HEK293T (cell line): ENCODE data around the gene IFRD2.
"Not testable (repeated sequence)": the region's sequence is repeated elsewhere in the genome, so short reads cannot be mapped to it uniquely, and the experiment has no call there.

Source experiments
- CTCF ChIA-PET: fragments of 350-600 bp; formaldehyde crosslinking; extraction: SDS; loops from one replicate; lab custom pipeline; 2021; ENCODE audit warnings: antibody characterized with exemption, inconsistent platforms; lab: Yijun Ruan, JAX
- POLR2A ChIA-PET: fragments of 350-600 bp; formaldehyde crosslinking; extraction: SDS; loops from one replicate; lab custom pipeline; 2020; ENCODE audit warnings: antibody characterized with exemption, inconsistent platforms; lab: Yijun Ruan, JAX
- DNase-seq: peaks from one replicate; pipeline ENCODE4 v3.0.0; 2012; ENCODE audit warnings: mixed read lengths; ENCODE audit errors: extremely low spot score
- ARNT ChIP-seq: fragments of 450-650 bp; IDR thresholded peaks from 2 replicates; pipeline ENCODE4 v1.6.1; 2017; ENCODE audit warnings: mild to moderate bottlenecking
- BHLHE40 ChIP-seq: fragments of 450-650 bp; IDR thresholded peaks from 2 replicates; pipeline ENCODE4 v1.6.1; 2016; ENCODE audit warnings: mild to moderate bottlenecking, moderate library complexity, borderline replicate concordance
- CTBP1 ChIP-seq: fragments of 450-650 bp; IDR thresholded peaks from 2 replicates; pipeline ENCODE4 v1.6.1; 2016; ENCODE audit warnings: borderline replicate concordance
- ELF4 ChIP-seq: fragments of 450-650 bp; IDR thresholded peaks from 2 replicates; pipeline ENCODE4 v1.6.1; 2017; ENCODE audit warnings: antibody characterized with exemption
- FOXA1 ChIP-seq: fragments of 450-650 bp; IDR thresholded peaks from 2 replicates; pipeline ENCODE4 v1.6.1; 2016; ENCODE audit warnings: mild to moderate bottlenecking
- FOXK2 ChIP-seq: fragments of 450-650 bp; IDR thresholded peaks from 2 replicates; pipeline ENCODE4 v1.6.1; 2016; ENCODE audit warnings: mild to moderate bottlenecking
- FOXM1 ChIP-seq: fragments of 450-650 bp; IDR thresholded peaks from 2 replicates; pipeline ENCODE4 v1.6.1; 2017; ENCODE audit warnings: mild to moderate bottlenecking, borderline replicate concordance
- HDGF ChIP-seq: fragments of 450-650 bp; IDR thresholded peaks from 2 replicates; pipeline ENCODE4 v1.6.1; 2017; ENCODE audit warnings: antibody characterized with exemption, borderline replicate concordance
- L3MBTL2 ChIP-seq: fragments of 450-650 bp; conservative IDR thresholded peaks from 2 replicates; pipeline ENCODE4 v1.6.1; 2016; ENCODE audit warnings: mild to moderate bottlenecking
- LEF1 ChIP-seq: fragments of 450-650 bp; IDR thresholded peaks from 2 replicates; pipeline ENCODE4 v1.6.1; 2017; ENCODE audit warnings: mild to moderate bottlenecking, borderline replicate concordance
- NFRKB ChIP-seq: fragments of 450-650 bp; IDR thresholded peaks from 2 replicates; pipeline ENCODE4 v1.6.1; 2016; ENCODE audit warnings: mild to moderate bottlenecking, moderate library complexity
- PKNOX1 ChIP-seq: fragments of 450-650 bp; IDR thresholded peaks from 2 replicates; pipeline ENCODE4 v1.6.1; 2016
- SP1 ChIP-seq: fragments of 450-650 bp; IDR thresholded peaks from 2 replicates; pipeline ENCODE4 v1.6.1; 2017
- SUZ12 ChIP-seq: fragments of 450-650 bp; IDR thresholded peaks from 2 replicates; pipeline ENCODE4 v1.6.1; 2016; ENCODE audit warnings: mild to moderate bottlenecking
- TARDBP ChIP-seq: fragments of 450-650 bp; IDR thresholded peaks from 2 replicates; pipeline ENCODE4 v1.6.1; 2016
- ZNF384 ChIP-seq: fragments of 450-650 bp; IDR thresholded peaks from 2 replicates; pipeline ENCODE4 v1.6.1; 2016

The IFRD2 gene

GRCh38 chr3:50249457-50249856, 42.8 kb downstream of the IFRD2 start:
- POLR2A ChIA-PET = interaction anchor here (1.2 kb wide), 1 partner anchor 14 kb away, joined by 3 read pairs; the partner anchor contains the start of gene GNAI2
- TF ChIP-seq NFRKB (no peak), HDGF (no peak), LEF1 (no peak), FOXK2 (no peak), L3MBTL2 (no peak), SUZ12 (no peak), ZNF384 (no peak), ARNT (no peak), FOXM1 (no peak), CTBP1 (no peak), SP1 (no peak), TARDBP (no peak), ELF4 (no peak), PKNOX1 (no peak), FOXA1 (no peak), BHLHE40 (no peak)
- CTCF ChIA-PET = interaction anchor here (0.9 kb wide), 1 partner anchor 17 kb away, joined by 4 read pairs; no protein-coding TSS in a partner anchor

DNA sequence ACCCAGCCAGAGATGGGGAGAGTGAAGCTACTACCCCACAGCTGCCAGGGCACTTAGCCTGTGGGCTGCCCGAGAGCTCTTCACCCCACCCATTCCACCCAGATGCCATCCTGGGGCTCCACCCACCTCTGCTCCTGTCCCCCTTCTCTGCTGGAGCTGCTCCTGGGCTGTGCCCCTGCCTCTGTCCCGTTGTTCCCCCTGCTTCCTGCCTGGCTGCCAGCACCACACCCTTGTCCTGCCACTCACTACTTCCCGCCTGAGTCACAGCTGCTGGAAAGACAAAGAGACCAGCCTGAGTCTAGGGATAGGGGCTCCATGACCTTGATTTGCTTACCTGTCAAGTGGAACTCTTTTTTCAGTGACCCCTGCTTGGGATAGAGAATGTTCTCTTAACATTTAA, 43.8 kb downstream of the IFRD2 start:
- no peak for DNase-seq
- POLR2A ChIA-PET = interaction anchor here (1.2 to 1.6 kb wide), 2 partner anchors 11 to 12 kb away, joined by 3 to 7 read pairs; no protein-coding TSS in a partner anchor
- CTCF ChIA-PET = interaction anchor here (0.8 to 2.7 kb wide), 2 partner anchors 11 to 54 kb away, joined by 5 to 31 read pairs; no protein-coding TSS in a partner anchor
- no peak for TF ChIP-seq PKNOX1
- no peak for TF ChIP-seq BHLHE40
- no peak for TF ChIP-seq HDGF
- TF ChIP-seq FOXK2 = no peak
- no peak for TF ChIP-seq LEF1
- no peak for TF ChIP-seq SUZ12
- TF ChIP-seq TARDBP = no peak
- TF ChIP-seq ARNT = no peak
- TF ChIP-seq ELF4 = no peak
- no peak for TF ChIP-seq ZNF384
- no peak for TF ChIP-seq L3MBTL2
- TF ChIP-seq FOXA1 = no peak
- TF ChIP-seq CTBP1 = no peak
- no peak for TF ChIP-seq NFRKB
- TF ChIP-seq SP1 = no peak
- TF ChIP-seq FOXM1 = no peak

More at GRCh38 chr3:50249457-50249856, 42.8 kb downstream of the IFRD2 start:
- DNase-seq = no peak

DNA sequence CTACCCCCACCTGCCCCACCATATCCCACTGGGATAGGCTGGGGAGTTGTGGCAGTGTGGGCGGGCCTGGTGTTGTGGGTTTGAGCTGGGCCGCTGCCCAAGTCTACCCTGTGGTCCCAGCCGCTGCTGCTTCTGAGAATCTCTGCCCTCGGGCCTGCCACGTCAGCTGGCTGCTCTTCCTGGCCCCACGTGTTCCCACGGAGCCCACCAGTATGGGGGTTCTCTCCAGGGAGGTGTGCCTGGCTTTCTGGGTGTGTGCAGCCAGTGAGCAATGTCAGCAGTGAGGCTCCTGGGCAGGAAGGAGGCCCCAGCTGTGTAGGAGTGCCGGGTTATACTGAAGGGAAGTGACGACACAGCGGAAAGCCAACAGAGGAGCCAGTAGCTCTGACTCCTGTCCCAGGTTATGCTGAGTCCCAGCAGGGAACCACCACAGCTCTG, 45.7 kb downstream of the IFRD2 start:
- POLR2A ChIA-PET = interaction anchor here (0.7 to 1.9 kb wide), 13 partner anchors 9 to 91 kb away, joined by 3 to 18 read pairs (median 4); partner anchors contain the start of genes GNAI2 and TUSC2
- CTCF ChIA-PET = interaction anchor here (0.6 to 2.7 kb wide), 24 partner anchors 9 to 120 kb away, joined by 3 to 32 read pairs (median 4); partner anchors contain the start of genes GNAI2 and SEMA3B
- TF ChIP-seq NFRKB (no peak), TARDBP (no peak), ARNT (no peak), FOXA1 (no peak), FOXK2 (no peak)
- no peak for DNase-seq

DNA sequence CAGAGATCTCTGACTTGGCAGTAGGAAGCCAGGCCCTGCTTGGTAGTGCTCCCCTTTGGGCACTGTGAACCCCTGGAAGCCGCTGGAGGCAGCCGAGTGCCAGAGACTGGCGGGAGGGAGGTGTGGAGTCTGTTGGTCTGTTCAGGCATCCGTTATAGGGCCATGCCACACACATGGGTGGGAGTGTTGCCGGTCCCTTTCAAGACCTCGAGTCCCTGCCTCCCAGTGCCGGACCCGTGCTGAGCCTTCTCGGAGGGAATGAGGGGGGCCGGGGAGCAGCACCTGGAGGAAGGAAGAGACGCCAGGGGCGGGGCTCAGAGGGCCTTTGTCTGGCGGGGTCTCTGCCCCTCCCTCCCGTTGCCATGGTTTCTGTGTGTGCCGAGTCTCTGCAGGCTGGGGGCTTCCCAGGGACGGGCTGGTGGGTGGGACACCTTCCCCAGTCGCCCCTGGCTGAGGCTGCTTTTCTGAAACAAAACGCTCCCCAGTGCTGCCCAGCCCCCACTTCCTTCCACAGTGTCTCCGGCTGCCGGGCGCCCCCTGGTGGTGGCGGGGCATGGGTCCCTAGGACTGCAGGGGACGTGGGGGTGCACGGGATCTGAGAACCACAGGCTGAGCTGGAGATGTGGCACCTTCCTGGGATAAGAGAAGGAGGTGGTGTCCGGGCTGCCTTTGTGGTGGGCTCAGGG, 46.3 kb downstream of the IFRD2 start:
- POLR2A ChIA-PET = interaction anchor here (0.7 to 1.9 kb wide), 13 partner anchors 8 to 91 kb away, joined by 3 to 18 read pairs (median 4); partner anchors contain the start of genes GNAI2 and TUSC2
- no peak for TF ChIP-seq HDGF
- TF ChIP-seq FOXM1 = peak; percentile 65; the same call in 1 of the 2 replicates
- no peak for TF ChIP-seq NFRKB
- no peak for TF ChIP-seq LEF1
- TF ChIP-seq ELF4 = no peak
- TF ChIP-seq TARDBP = no peak
- no peak for TF ChIP-seq ZNF384
- TF ChIP-seq ARNT = peak; percentile 14; the same call in 1 of the 2 replicates
- TF ChIP-seq PKNOX1 = no peak
- no peak for TF ChIP-seq SUZ12
- TF ChIP-seq CTBP1 = no peak
- TF ChIP-seq L3MBTL2 = no peak
- no peak for TF ChIP-seq FOXK2
- no peak for TF ChIP-seq SP1
- CTCF ChIA-PET = interaction anchor here (0.6 to 2.7 kb wide), 24 partner anchors 8 to 120 kb away, joined by 3 to 32 read pairs (median 4); partner anchors contain the start of genes GNAI2 and SEMA3B
- DNase-seq = peak; percentile 83

DNA sequence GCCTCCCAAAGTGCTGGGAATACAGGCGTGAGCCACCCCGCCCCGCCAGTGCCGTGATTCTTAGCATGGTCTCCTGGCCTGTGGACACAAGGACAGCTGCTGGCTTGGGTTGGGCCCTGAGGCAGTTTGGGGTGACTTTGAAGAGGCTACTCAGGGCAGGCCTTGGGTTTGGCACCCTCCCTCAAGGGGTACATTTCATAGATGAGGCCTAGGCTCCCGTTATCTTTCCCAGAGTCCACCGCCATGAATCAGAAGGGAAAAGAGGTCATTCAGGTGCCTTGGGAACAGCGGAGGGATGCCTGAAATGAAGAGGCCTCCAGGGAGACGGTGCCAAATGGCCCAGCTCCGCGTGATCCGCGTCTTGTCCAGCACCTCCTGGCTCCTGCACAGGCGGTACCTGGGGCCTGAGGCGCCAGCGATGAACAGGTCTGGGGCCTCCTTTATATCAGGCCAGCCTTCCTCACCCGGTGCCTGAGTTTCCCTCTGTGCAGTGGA, 46.9 kb downstream of the IFRD2 start:
- ChIA-PET POLR2A (no interaction called here), CTCF (no interaction called here)
- no peak for TF ChIP-seq L3MBTL2
- no peak for TF ChIP-seq FOXK2
- no peak for TF ChIP-seq SUZ12
- TF ChIP-seq CTBP1 = no peak
- TF ChIP-seq FOXA1 = no peak
- no peak for TF ChIP-seq SP1
- no peak for TF ChIP-seq NFRKB
- no peak for TF ChIP-seq HDGF
- TF ChIP-seq BHLHE40 = no peak
- TF ChIP-seq ZNF384 = no peak
- TF ChIP-seq LEF1 = no peak
- TF ChIP-seq PKNOX1 = no peak
- no peak for TF ChIP-seq FOXM1
- TF ChIP-seq TARDBP = no peak
- TF ChIP-seq ARNT = no peak
- TF ChIP-seq ELF4 = no peak
- no peak for DNase-seq

- CTCF ChIA-PET, DNase-seq: not testable (repeated sequence)
- POLR2A ChIA-PET = interaction anchor here (1.5 to 1.8 kb wide), 2 partner anchors 9 to 16 kb away, joined by 7 to 9 read pairs; partner anchors contain the start of gene GNAI2
These were observed 47.4 kb downstream of the IFRD2 start for GRCh38 chr3:50244813-50245212.
